Medulla oblongata (tissue), 1 donor: ENCODE data around the gene CCDC28B.
"Not testable (repeated sequence)": the region's sequence is repeated elsewhere in the genome, so short reads cannot be mapped to it uniquely, and the experiment has no call there.

Source experiments
- DNase-seq: peaks from one replicate; pipeline ENCODE4 v3.0.0-alpha.2; 2015; ENCODE audit errors: extremely low spot score

Gene CCDC28B

GRCh38 chr1:32200226-32201010, at the start of gene CCDC28B:
TSS of gene CCDC28B (plus strand) at chr1:32200595. CDS start at chr1:32201936, 1,341 bp downstream.
- DNase-seq: peak; percentile 69

GRCh38 chr1:32150847-32151246, 49.5 kb upstream of the CCDC28B start:
- DNase-seq: no peak

- no peak for DNase-seq
Observed at GRCh38 chr1:32151319-32151787, 49.0 kb upstream of the CCDC28B start.

GRCh38 chr1:32159189-32159588, 41.2 kb upstream of the CCDC28B start:
- DNase-seq: no peak

GRCh38 chr1:32163405-32163804, 37.0 kb upstream of the CCDC28B start:
- DNase-seq: no peak

GRCh38 chr1:32165633-32166032, 34.8 kb upstream of the CCDC28B start:
- DNase-seq: not testable (repeated sequence)

GRCh38 chr1:32170991-32171390, 29.4 kb upstream of the CCDC28B start:
- no peak for DNase-seq

- no peak for DNase-seq
Observed at GRCh38 chr1:32172621-32173245, 27.7 kb upstream of the CCDC28B start.

GRCh38 chr1:32178380-32179192, 21.8 kb upstream of the CCDC28B start:
- no peak for DNase-seq

- no peak for DNase-seq
Observed at GRCh38 chr1:32179193-32179442, 21.3 kb upstream of the CCDC28B start.

- peak; percentile 93 for DNase-seq
Observed at GRCh38 chr1:32179443-32180185, 20.8 kb upstream of the CCDC28B start, which contains the start of gene TXLNA. TSS of gene TXLNA (plus strand) at chr1:32179675. CDS start at chr1:32180346, 671 bp downstream.

GRCh38 chr1:32180186-32181060, 20.0 kb upstream of the CCDC28B start:
- DNase-seq: peak; percentile 24

GRCh38 chr1:32181065-32181464, 19.3 kb upstream of the CCDC28B start:
- DNase-seq: no peak

GRCh38 chr1:32181563-32181962, 18.8 kb upstream of the CCDC28B start:
- no peak for DNase-seq

GRCh38 chr1:32182060-32182459, 18.3 kb upstream of the CCDC28B start:
- DNase-seq: no peak

GRCh38 chr1:32184650-32185049, 15.7 kb upstream of the CCDC28B start:
- no peak for DNase-seq

- DNase-seq: no peak
Observed at GRCh38 chr1:32186077-32186476, 14.3 kb upstream of the CCDC28B start.

- DNase-seq: no peak
Observed at GRCh38 chr1:32186491-32186890, 13.9 kb upstream of the CCDC28B start.

GRCh38 chr1:32187850-32188249, 12.5 kb upstream of the CCDC28B start:
- DNase-seq: no peak

- DNase-seq: no peak
Observed at GRCh38 chr1:32192220-32192948, 8.0 kb upstream of the CCDC28B start.
